CD8-positive, alpha-beta memory T cell (primary cell): Measurements from ENCODE around the gene CD109. TPM values are rescaled to one million over a fixed set of nuclear protein-coding genes. Genes with fewer than 3 reads are reported as not detected.
A peak's percentile ranks its signal among the peaks of the same experiment; 100 is the strongest.

Source experiments
- CTCF ChIA-PET: fragments of 350-600 bp; sonication (Branson Sonifier 250); formaldehyde crosslinking; loops from one replicate; lab custom pipeline; 2021; ENCODE audit warnings: antibody characterized with exemption; lab: Charles Lee
- POLR2A ChIA-PET: fragments of 350-600 bp; sonication (Branson Sonifier 250); formaldehyde crosslinking; loops from one replicate; lab custom pipeline; 2021; ENCODE audit warnings: antibody characterized with exemption; lab: Charles Lee
- DNase-seq, 5 donors: peaks; one replicate each; pipeline versions ENCODE4 v3.0.0 to v3.0.0-alpha.2; 2020 to 2022; ENCODE audit warnings: mixed read lengths in 1 of 5
- H3K27ac ChIP-seq: one replicate; pipeline ENCODE4 v1.7.0; 2013; ENCODE audit warnings: low read depth, mild to moderate bottlenecking, low read length, moderate library complexity
- H3K27me3 ChIP-seq: 2 replicates; pipeline ENCODE4 v1.7.0; 2013; ENCODE audit warnings: low read length, mild to moderate bottlenecking; ENCODE audit not compliant: insufficient read depth, poor library complexity, severe bottlenecking
- H3K36me3 ChIP-seq: 2 replicates; pipeline ENCODE4 v1.7.0; 2013; ENCODE audit warnings: mild to moderate bottlenecking, low read length, moderate library complexity; ENCODE audit not compliant: insufficient read depth
- H3K4me1 ChIP-seq: 2 replicates; pipeline ENCODE4 v1.7.0; 2013; ENCODE audit warnings: mild to moderate bottlenecking, low read length, moderate library complexity; ENCODE audit not compliant: insufficient read depth
- H3K4me3 ChIP-seq: 2 replicates; pipeline ENCODE4 v1.7.0; 2013; ENCODE audit warnings: mild to moderate bottlenecking, low read length
- H3K9me3 ChIP-seq: 2 replicates; pipeline ENCODE4 v1.7.0; 2013; ENCODE audit warnings: mild to moderate bottlenecking, low read length
- H3K27ac Mint-ChIP-seq, 8 donors: one replicate each; pipeline ENCODE4 v1.8.0; 2020 to 2021; ENCODE audit warnings: mixed read lengths in 8 of 8, mild to moderate bottlenecking in 6 of 8, inconsistent platforms in 3 of 8, moderate library complexity in 3 of 8
- H3K27me3 Mint-ChIP-seq, 2 donors: one replicate each; pipeline ENCODE4 v1.8.0; 2020 to 2021; ENCODE audit warnings: mixed read lengths in 2 of 2, mild to moderate bottlenecking in 1 of 2, moderate library complexity in 1 of 2
- H3K36me3 Mint-ChIP-seq, 3 donors: one replicate each; pipeline ENCODE4 v1.8.0; 2020 to 2021; ENCODE audit warnings: mixed read lengths in 3 of 3, inconsistent platforms in 1 of 3, mild to moderate bottlenecking in 1 of 3
- H3K4me1 Mint-ChIP-seq, 3 donors: one replicate each; pipeline ENCODE4 v1.8.0; 2020 to 2021; ENCODE audit warnings: mixed read lengths in 3 of 3, inconsistent platforms in 1 of 3, mild to moderate bottlenecking in 1 of 3
- H3K4me3 Mint-ChIP-seq, 7 donors: one replicate each; pipeline ENCODE4 v1.8.0; 2020 to 2021; ENCODE audit warnings: mixed read lengths in 7 of 7, mild to moderate bottlenecking in 6 of 7, moderate library complexity in 4 of 7, inconsistent platforms in 2 of 7
- H3K9me3 Mint-ChIP-seq, 5 donors: one replicate each; pipeline ENCODE4 v1.8.0; 2020 to 2022; ENCODE audit warnings: mixed read lengths in 5 of 5, mild to moderate bottlenecking in 3 of 5, moderate library complexity in 2 of 5, inconsistent platforms in 1 of 5
- polyA plus RNA-seq: library from polyadenylated mRNA; unstranded; fragments of 300-500 nt; fragmentation: Illumina TruSeq; gene quantifications from one replicate; pipeline ENCODE4 v1.2.3, GENCODE V29; 2021
- total RNA-seq, 2 experiments: library from RNA; stranded (reverse); gene quantifications; one replicate each; pipeline ENCODE4 v1.2.3, GENCODE V29; 2021

CD109 gene
- total and polyA plus RNA-seq, 3 experiments from 2014 or later: 22.8 to 24.5 TPM; not detected in 1

DNA sequence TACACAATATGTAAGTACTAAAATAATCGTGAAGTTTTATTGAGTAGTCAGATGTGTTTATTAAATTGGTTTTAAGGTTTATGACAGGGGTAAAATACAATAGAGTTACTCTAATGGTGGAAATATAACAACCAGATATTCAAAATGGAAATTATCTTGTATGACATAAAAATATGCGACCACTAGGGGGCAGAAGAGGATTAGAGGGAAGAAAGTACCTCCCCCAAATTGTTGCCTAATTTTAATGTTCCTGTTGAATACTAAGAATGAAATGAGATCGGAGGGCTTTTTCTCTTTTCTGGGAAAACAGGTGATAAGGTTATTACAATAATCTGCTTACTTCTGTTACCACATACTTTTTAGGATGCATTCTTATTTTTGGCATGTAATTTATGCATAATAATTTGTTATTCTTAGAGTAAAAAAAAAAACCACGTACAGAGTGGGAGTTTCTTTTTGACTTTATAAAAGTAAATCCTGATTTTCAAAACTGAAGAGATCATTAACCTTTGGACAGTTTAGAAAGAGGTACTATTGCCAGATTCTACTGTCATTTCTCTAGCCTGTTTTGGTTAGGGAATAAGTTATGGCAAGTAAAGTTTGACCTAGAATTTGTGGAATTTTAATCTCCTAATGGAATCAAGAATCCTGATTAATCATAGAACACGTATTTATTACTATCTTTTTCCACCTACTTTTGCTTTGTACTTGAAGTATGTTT lies 159.2 kb downstream of the CD109 start:
- peak in 2 of 5 donors; percentile 18 to 28 for DNase-seq
- POLR2A ChIA-PET: no interaction called here
- CTCF ChIA-PET: interaction anchor here (1.2 to 2.5 kb wide), 2 partner anchors 1354 kb away, joined by 6 to 20 read pairs; no protein-coding TSS in a partner anchor

DNA sequence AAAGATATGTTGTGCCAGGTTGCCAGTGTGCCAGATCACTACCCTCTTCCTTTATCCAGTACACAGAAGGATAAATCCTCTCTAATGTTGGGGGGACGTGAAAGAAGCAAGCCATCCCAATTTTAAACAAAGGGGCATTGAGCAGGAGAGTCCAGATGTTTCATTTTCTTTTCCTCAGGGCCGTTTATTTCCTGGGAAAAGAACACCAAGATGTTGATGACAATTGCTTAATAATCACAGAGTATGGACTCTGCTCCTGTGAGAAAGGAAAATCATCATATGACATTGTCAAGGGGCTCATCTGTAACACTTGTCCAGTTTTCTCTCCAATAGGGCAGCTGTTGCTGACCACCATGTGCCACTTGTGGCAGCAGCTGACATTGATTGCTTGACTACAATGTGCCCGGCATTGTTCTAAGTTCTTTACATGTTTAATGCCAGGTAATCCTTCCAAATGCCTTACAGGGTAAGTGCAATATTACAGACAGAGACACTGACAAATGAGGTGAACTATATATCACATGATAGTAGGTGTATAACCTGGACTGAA lies 161.4 kb downstream of the CD109 start:
- Mint-ChIP-seq H3K4me1 (peaks cover 0 to 6% (median 3%) of the 10 kb centered on the region in 3 donors), H3K4me3 (no peak overlapping the region), H3K9me3 (peaks cover 0 to 2% (median 1%) of the 10 kb centered on the region in 5 donors), H3K36me3 (peaks cover 0 to 1% (median 0%) of the 10 kb centered on the region in 3 donors), H3K27me3 (peaks cover 3 to 13% of the 10 kb centered on the region in 2 donors), H3K27ac (no peak overlapping the region)
- Histone ChIP-seq H3K36me3 (no peaks in the 10 kb centered on the region), H3K4me3 (no peak overlapping the region), H3K4me1 (no peaks in the 10 kb centered on the region), H3K27me3 (no peaks in the 10 kb centered on the region), H3K27ac (no peak overlapping the region), H3K9me3 (no peaks in the 10 kb centered on the region)
- DNase-seq: no peak
- ChIA-PET CTCF (interaction anchor here (1.4 to 2.5 kb wide), 3 partner anchors 1346 to 1352 kb away, joined by 3 to 20 read pairs (median 3); no protein-coding TSS in a partner anchor), POLR2A (no interaction called here)

More for the DNA sequence above, 159.2 kb downstream of the CD109 start:
- Mint-ChIP-seq H3K9me3 (peaks cover 0 to 5% (median 5%) of the 10 kb centered on the region in 5 donors), H3K27me3 (peaks cover 3 to 4% of the 10 kb centered on the region in 2 donors), H3K36me3 (peaks cover 0 to 4% (median 0%) of the 10 kb centered on the region in 3 donors), H3K4me3 (no peak overlapping the region), H3K4me1 (peaks cover 0 to 6% (median 3%) of the 10 kb centered on the region in 3 donors), H3K27ac (no peak overlapping the region)
- Histone ChIP-seq H3K4me3 (no peak overlapping the region), H3K27me3 (no peaks in the 10 kb centered on the region), H3K27ac (no peak overlapping the region), H3K4me1 (no peaks in the 10 kb centered on the region), H3K9me3 (no peaks in the 10 kb centered on the region), H3K36me3 (no peaks in the 10 kb centered on the region)

DNA sequence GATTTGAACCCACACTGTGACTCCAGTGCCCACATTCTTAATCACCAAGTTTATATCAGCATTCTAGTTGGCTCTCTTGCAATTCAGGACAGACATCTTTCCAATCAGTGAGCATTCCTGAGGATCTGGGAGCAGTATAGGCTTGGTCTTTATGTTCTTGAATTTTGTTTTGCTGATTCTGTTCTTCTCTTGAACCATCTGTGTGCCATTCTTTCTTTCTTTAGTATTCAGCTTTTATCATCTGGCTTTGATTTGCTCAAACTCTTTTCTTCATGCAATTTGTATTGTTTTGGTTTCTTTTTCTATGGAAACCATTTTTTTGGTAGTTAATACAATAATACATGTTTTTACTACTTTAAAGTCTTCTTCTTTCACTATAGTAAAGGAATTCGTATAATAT lies 162.4 kb downstream of the CD109 start:
- DNase-seq: no peak
- H3K27me3 ChIP-seq: no peaks in the 10 kb centered on the region
- H3K9me3 Mint-ChIP-seq: no peaks in the 10 kb centered on the region
- H3K36me3 Mint-ChIP-seq: no peaks in the 10 kb centered on the region
- H3K4me3 Mint-ChIP-seq: no peak overlapping the region
- H3K27me3 Mint-ChIP-seq: peaks cover 4 to 13% of the 10 kb centered on the region in 2 donors
- H3K4me1 Mint-ChIP-seq: peaks cover 0 to 6% (median 3%) of the 10 kb centered on the region in 3 donors
- H3K27ac ChIP-seq: no peak overlapping the region
- no peak overlapping the region for H3K4me3 ChIP-seq
- H3K9me3 ChIP-seq: no peaks in the 10 kb centered on the region
- no peak overlapping the region for H3K27ac Mint-ChIP-seq
- no peaks in the 10 kb centered on the region for H3K4me1 ChIP-seq
- ChIA-PET CTCF (interaction anchor here (1.4 to 1.5 kb wide), 2 partner anchors 1345 to 1350 kb away, joined by 3 read pairs; no protein-coding TSS in a partner anchor), POLR2A (no interaction called here)
- no peaks in the 10 kb centered on the region for H3K36me3 ChIP-seq

DNA sequence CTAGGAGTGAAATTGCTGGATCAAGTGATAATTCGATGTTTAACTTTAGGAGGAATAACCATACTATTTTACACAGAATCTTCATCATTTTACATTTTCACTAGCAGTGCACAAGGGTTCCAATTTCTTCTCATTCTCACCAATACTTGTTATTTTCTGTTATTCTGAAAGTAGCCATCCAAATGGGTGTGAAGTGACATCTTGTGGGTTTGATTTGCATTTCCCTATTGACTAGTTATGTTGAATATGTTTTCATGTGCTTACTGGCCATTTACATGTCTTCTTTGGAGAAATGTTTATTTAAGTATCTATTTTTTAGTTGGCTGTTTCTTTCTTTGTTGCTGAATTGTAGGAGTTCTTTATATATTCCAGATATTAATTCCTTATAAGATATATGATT lies 164.3 kb downstream of the CD109 start:
- H3K27ac ChIP-seq: no peak overlapping the region
- H3K36me3 Mint-ChIP-seq: no peaks in the 10 kb centered on the region
- H3K27me3 Mint-ChIP-seq: peaks cover 6 to 14% of the 10 kb centered on the region in 2 donors
- no peaks in the 10 kb centered on the region for H3K9me3 ChIP-seq
- no peak for DNase-seq
- H3K4me3 ChIP-seq: no peak overlapping the region
- ChIA-PET POLR2A (no interaction called here), CTCF (interaction anchor here (0.9 kb wide), 1 partner anchor 1349 kb away, joined by 3 read pairs; no protein-coding TSS in a partner anchor)
- H3K27ac Mint-ChIP-seq: no peak overlapping the region
- H3K9me3 Mint-ChIP-seq: no peaks in the 10 kb centered on the region
- H3K4me3 Mint-ChIP-seq: no peak overlapping the region
- no peaks in the 10 kb centered on the region for H3K36me3 ChIP-seq
- no peaks in the 10 kb centered on the region for H3K4me1 ChIP-seq
- no peaks in the 10 kb centered on the region for H3K4me1 Mint-ChIP-seq
- H3K27me3 ChIP-seq: no peaks in the 10 kb centered on the region

DNA sequence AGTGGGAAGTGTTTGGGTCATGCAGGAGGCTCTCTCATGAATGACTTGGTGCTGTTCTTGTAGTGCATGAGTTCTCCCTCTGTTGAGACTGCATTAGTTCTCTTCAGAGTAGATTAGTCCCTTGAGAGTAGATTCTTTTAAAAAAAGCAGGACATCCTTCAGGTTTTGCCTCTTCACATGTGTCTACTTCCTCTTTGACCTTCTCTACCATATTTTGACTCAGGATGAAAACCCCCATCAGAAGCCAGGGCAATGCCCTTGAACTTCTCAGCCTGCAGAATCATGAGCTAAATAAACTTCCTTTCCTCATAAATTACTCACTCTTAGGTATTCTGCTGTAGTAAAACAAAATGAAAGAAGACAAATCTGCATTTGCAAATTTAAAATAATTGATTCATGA lies 170.3 kb downstream of the CD109 start:
- H3K27me3 ChIP-seq: no peaks in the 10 kb centered on the region
- Mint-ChIP-seq H3K9me3 (no peaks in the 10 kb centered on the region), H3K27ac (no peak overlapping the region), H3K4me3 (no peak overlapping the region), H3K27me3 (peaks cover 3 to 20% of the 10 kb centered on the region in 2 donors), H3K36me3 (no peaks in the 10 kb centered on the region), H3K4me1 (no peaks in the 10 kb centered on the region)
- ChIA-PET POLR2A (no interaction called here), CTCF (no interaction called here)
- no peak overlapping the region for H3K4me3 ChIP-seq
- no peak overlapping the region for H3K27ac ChIP-seq
- no peaks in the 10 kb centered on the region for H3K4me1 ChIP-seq
- no peak for DNase-seq
- H3K9me3 ChIP-seq: no peaks in the 10 kb centered on the region
- H3K36me3 ChIP-seq: no peaks in the 10 kb centered on the region

DNA sequence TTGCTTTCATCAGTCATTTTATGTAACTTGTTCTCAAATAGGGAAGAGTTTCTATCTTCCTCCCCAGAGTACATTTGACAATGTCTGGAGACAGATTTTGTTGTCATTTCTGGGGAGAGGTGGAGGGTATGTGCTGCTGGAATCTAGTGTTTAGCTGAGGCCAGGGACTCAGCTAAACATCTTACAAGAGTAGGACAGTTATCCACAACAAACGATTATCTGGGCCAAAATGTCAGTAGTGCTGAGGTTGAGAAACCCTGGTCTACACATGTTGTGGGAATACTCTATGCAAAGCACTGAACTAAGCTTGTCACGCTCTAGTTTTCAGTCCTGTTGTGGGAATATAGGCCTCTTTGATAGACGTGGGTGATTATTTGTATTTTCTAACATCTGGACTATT lies 171.4 kb downstream of the CD109 start:
- DNase-seq: no peak
- ChIA-PET CTCF (interaction anchor here (1.2 kb wide), 1 partner anchor 1341 kb away, joined by 3 read pairs; no protein-coding TSS in a partner anchor), POLR2A (no interaction called here)
- Mint-ChIP-seq H3K27me3 (peaks cover 3 to 13% of the 10 kb centered on the region in 2 donors), H3K4me1 (no peaks in the 10 kb centered on the region), H3K4me3 (no peak overlapping the region), H3K27ac (no peak overlapping the region), H3K9me3 (no peaks in the 10 kb centered on the region), H3K36me3 (no peaks in the 10 kb centered on the region)
- Histone ChIP-seq H3K27me3 (no peaks in the 10 kb centered on the region), H3K27ac (no peak overlapping the region), H3K36me3 (no peaks in the 10 kb centered on the region), H3K4me3 (no peak overlapping the region), H3K4me1 (no peaks in the 10 kb centered on the region), H3K9me3 (no peaks in the 10 kb centered on the region)

DNA sequence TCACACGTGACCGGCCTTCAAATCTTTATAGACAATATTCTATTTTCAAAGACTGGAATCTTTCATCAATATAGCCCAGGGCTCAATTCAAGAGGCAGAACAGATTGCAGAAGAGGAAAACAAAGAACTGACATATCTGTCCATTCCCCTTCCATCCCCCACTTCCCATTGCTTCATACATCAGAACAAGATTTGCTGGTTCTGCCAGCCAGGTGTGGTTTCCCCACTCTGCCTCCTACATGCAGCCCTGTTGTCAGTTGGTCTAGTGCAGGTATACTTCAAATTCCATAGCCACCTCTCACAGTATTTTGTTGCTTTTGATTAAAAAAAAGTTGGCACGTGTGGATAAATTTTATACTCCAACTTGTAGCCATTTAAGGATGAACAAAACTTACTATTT lies 174.9 kb downstream of the CD109 start:
- no peaks in the 10 kb centered on the region for H3K36me3 ChIP-seq
- POLR2A ChIA-PET: no interaction called here
- no peaks in the 10 kb centered on the region for H3K36me3 Mint-ChIP-seq
- H3K27ac ChIP-seq: no peak overlapping the region
- no peak overlapping the region for H3K4me3 ChIP-seq
- H3K27me3 ChIP-seq: no peaks in the 10 kb centered on the region
- peaks cover 0 to 17% of the 10 kb centered on the region in 2 donors for H3K27me3 Mint-ChIP-seq
- no peak overlapping the region for H3K4me3 Mint-ChIP-seq
- H3K9me3 Mint-ChIP-seq: no peaks in the 10 kb centered on the region
- peaks cover 1 to 9% (median 3%) of the 10 kb centered on the region in 3 donors for H3K4me1 Mint-ChIP-seq
- H3K4me1 ChIP-seq: no peaks in the 10 kb centered on the region
- no peak for DNase-seq
- CTCF ChIA-PET: no interaction called here
- no peaks in the 10 kb centered on the region for H3K9me3 ChIP-seq
- no peak overlapping the region for H3K27ac Mint-ChIP-seq

DNA sequence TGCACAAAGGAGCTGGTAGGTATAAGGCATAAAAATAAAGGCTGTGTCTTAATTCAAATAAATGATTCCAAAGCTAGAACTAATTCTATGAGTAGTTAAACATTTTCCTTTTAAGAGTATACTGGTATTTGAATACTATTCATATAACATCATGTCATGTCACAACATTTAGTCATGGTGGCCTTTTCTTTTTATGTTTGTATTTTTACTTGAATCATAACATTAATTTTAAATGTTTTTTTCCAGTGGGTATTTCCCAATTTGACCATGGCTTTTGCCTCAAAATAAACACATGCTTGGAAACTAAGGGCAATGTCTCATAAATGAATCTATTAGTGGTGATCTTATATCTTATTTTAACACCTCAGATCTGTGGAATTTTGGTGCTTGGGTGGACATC lies 177.1 kb downstream of the CD109 start:
- H3K36me3 Mint-ChIP-seq: no peaks in the 10 kb centered on the region
- no peak overlapping the region for H3K4me3 Mint-ChIP-seq
- Histone ChIP-seq H3K4me3 (no peak overlapping the region), H3K9me3 (no peaks in the 10 kb centered on the region), H3K27ac (no peak overlapping the region), H3K4me1 (no peaks in the 10 kb centered on the region), H3K27me3 (no peaks in the 10 kb centered on the region), H3K36me3 (no peaks in the 10 kb centered on the region)
- peaks cover 0 to 17% of the 10 kb centered on the region in 2 donors for H3K27me3 Mint-ChIP-seq
- no peak for DNase-seq
- H3K27ac Mint-ChIP-seq: no peak overlapping the region
- CTCF ChIA-PET: no interaction called here
- POLR2A ChIA-PET: no interaction called here
- H3K4me1 Mint-ChIP-seq: peaks cover 1 to 9% (median 3%) of the 10 kb centered on the region in 3 donors
- no peaks in the 10 kb centered on the region for H3K9me3 Mint-ChIP-seq
